ENCODE measurements around the gene IFT122.

DNA sequence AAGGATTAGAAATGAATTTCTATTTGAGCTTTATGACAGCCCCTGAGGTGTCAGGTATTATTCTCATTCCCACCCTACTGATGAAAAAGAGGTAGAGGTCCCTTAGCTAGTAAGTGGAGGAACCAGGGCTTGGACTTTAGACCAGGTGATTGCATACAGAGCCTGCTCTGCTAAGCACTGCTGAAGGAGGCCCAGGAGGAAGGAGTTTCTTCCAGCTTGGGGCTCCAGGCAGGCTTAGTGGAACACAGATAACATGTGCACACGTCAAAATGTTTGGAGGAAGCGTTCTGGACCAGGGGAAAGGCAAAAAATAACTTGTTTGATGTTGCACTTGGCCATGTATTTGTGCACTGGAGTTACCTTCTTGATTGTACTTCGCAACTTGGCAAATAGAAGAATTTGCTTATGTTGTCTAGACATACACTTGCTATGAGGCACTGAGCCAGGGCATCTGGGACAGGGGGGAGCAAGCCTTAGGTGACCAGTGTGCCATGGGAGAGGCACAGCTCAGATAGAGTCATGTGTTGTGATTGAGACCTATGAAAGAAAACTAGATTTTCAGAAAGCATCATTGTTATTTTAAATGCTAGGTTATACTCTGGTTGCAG is 22.4 kb downstream of the IFT122 start:
- TF ChIP-seq, protein P1, sequence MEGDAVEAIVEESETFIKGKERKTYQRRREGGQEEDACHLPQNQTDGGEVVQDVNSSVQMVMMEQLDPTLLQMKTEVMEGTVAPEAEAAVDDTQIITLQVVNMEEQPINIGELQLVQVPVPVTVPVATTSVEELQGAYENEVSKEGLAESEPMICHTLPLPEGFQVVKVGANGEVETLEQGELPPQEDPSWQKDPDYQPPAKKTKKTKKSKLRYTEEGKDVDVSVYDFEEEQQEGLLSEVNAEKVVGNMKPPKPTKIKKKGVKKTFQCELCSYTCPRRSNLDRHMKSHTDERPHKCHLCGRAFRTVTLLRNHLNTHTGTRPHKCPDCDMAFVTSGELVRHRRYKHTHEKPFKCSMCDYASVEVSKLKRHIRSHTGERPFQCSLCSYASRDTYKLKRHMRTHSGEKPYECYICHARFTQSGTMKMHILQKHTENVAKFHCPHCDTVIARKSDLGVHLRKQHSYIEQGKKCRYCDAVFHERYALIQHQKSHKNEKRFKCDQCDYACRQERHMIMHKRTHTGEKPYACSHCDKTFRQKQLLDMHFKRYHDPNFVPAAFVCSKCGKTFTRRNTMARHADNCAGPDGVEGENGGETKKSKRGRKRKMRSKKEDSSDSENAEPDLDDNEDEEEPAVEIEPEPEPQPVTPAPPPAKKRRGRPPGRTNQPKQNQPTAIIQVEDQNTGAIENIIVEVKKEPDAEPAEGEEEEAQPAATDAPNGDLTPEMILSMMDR (conservative IDR thresholded peaks at IDR 0.05; ENCODE audit: low read depth, low read length): no peak
- TF ChIP-seq RAD21 (IDR thresholded peaks at IDR 0.05; ENCODE audit: low read length): no peak
- TF ChIP-seq MAFK (IDR thresholded peaks at IDR 0.05; ENCODE audit: low read depth, low read length): no peak
- no peak for TF ChIP-seq POLR2A (IDR thresholded peaks at IDR 0.05; ENCODE audit: low read depth, low read length)
- TF ChIP-seq MAZ (IDR thresholded peaks at IDR 0.05; ENCODE audit: borderline replicate concordance, low read depth, low read length): no peak
- TF ChIP-seq, protein P2, sequence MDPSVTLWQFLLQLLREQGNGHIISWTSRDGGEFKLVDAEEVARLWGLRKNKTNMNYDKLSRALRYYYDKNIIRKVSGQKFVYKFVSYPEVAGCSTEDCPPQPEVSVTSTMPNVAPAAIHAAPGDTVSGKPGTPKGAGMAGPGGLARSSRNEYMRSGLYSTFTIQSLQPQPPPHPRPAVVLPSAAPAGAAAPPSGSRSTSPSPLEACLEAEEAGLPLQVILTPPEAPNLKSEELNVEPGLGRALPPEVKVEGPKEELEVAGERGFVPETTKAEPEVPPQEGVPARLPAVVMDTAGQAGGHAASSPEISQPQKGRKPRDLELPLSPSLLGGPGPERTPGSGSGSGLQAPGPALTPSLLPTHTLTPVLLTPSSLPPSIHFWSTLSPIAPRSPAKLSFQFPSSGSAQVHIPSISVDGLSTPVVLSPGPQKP (IDR thresholded peaks at IDR 0.05; ENCODE audit: borderline replicate concordance, low read depth, low read length): no peak
- TF ChIP-seq RFX5 (IDR thresholded peaks at IDR 0.05; ENCODE audit: low read depth, low read length): no peak
- no peak for TF ChIP-seq SMC3 (IDR thresholded peaks at IDR 0.05; ENCODE audit: low read depth, low read length)
- TF ChIP-seq CEBPB (IDR thresholded peaks at IDR 0.05; ENCODE audit: low read depth, low read length): no peak
- no peak for TF ChIP-seq FOS (IDR thresholded peaks at IDR 0.05; ENCODE audit: low read depth, low read length)

Data from IMR-90 (cell line).